ENCODE measurements around the gene C2orf92.

- TF ChIP-seq CTCF (IDR thresholded peaks at IDR 0.05): no peak
- no peak for TF ChIP-seq EZH2phosphoT487 (IDR thresholded peaks at IDR 0.05)
- no peak for TF ChIP-seq EZH2 (IDR thresholded peaks at IDR 0.05)
These were observed 65.6 kb downstream of the C2orf92 start for GRCh38 chr2:97735161-97735561.

Data from neural progenitor cell (in vitro differentiated cells).